Fibroblast of lung (primary cell): ENCODE measurements around the gene TAPT1.
A peak's percentile ranks its signal among the peaks of the same experiment; 100 is the strongest.

ENCODE experiments used
- EZH2 ChIP-seq: IDR thresholded peaks from 2 replicates; pipeline ENCODE4 v1.5.1; 2012; ENCODE audit warnings: low read length, control low read depth, mild to moderate bottlenecking; ENCODE audit errors: missing control alignments
- TF ChIP-seq, protein P1 (sequence below), 2 donors: IDR thresholded peaks in 1 of 2; conservative IDR thresholded peaks in 1 of 2; 1 replicate in 1 of 2; 2 replicates in 1 of 2; pipeline ENCODE4 v1.5.1; 2011 to 2012; ENCODE audit warnings: low read length in 2 of 2, control low read depth in 1 of 2, inconsistent platforms in 1 of 2, low read depth in 1 of 2, mild to moderate bottlenecking in 1 of 2

DNA sequence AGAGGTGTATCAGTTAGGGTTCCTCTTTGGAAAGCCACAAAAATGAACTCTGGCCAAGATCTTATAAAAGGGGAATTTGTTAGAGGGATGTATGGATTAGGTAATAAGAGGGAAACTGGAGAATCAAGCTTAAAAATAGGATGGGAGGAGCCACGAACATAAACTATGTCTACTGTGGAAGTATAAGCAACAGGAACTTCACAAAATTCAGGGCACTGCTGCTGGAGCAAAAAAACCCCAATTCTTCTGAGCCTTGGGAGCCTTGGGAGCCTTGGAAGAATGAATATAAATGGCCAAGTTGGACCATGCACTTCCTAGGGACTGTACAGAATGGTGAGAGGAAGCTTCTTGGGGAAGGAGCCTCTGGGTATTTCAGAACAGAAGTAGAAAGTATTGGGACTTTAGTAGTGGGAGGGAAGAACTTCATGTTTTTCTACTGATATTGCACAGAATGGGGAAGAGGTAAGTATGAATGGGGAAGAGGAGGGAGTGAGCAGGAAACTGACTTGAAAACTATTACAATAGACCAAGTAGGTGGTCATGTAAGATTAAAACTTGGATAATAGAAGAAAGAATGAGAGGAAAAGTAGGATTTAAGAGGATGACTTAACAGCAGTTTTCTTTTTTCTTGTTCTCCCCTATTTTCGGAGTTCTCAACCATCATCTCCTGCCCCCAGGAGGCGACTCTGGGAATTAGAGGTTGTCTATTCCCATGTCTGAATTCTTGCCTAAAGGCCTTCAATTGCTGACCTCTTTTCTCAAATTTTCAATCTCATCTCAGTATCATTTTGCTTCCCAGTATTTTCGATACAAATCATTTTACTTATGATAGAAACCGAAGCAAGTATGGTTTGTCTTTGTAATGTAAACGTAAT, 44.4 kb upstream of the TAPT1 start:
- TF ChIP-seq, protein P1, sequence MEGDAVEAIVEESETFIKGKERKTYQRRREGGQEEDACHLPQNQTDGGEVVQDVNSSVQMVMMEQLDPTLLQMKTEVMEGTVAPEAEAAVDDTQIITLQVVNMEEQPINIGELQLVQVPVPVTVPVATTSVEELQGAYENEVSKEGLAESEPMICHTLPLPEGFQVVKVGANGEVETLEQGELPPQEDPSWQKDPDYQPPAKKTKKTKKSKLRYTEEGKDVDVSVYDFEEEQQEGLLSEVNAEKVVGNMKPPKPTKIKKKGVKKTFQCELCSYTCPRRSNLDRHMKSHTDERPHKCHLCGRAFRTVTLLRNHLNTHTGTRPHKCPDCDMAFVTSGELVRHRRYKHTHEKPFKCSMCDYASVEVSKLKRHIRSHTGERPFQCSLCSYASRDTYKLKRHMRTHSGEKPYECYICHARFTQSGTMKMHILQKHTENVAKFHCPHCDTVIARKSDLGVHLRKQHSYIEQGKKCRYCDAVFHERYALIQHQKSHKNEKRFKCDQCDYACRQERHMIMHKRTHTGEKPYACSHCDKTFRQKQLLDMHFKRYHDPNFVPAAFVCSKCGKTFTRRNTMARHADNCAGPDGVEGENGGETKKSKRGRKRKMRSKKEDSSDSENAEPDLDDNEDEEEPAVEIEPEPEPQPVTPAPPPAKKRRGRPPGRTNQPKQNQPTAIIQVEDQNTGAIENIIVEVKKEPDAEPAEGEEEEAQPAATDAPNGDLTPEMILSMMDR (conservative IDR thresholded peaks at IDR 0.05 in 1 of 2, IDR thresholded peaks at IDR 0.05 in 1 of 2; ENCODE audit: low read depth in 1 of 2, low read length in 2 of 2), result peak; percentile 9 to 20
- no peak for TF ChIP-seq EZH2
